HL-60 (cell line): Measurements from ENCODE around the gene GRIP2.

Experiments used
- POLR2AphosphoS5 ChIP-seq: IDR thresholded peaks from 2 replicates; pipeline ENCODE4 v1.6.1; 2012; ENCODE audit warnings: low read depth
- TF ChIP-seq, protein P1 (sequence below): IDR thresholded peaks from one replicate; pipeline ENCODE4 v1.5.1; 2011; ENCODE audit warnings: low read length, control low read depth, inconsistent platforms; ENCODE audit not compliant: insufficient read depth
- TF ChIP-seq, protein P2 (sequence below): IDR thresholded peaks from 2 replicates; pipeline ENCODE4 v1.6.1; 2012; ENCODE audit warnings: low read depth; ENCODE audit not compliant: insufficient replicate concordance

DNA sequence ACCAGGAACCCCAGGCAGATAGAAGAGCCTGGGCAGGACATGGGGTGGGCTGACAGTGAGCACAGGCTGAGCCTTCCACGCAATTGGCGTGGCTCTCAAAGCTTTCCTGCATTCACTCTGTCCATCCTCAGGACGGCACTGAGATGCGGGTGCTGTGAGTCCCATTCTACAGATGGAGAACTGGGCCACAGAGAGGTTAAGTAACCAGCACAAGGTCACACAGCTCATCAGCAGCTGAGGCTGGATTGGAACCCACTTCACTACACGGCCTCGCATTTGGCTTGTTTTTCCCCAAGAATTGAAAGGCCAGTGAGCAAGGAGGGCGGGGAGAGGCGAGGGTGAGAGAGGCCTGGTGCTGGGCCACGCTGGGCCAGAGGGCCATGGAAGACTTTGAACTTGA, 36.0 kb upstream of the GRIP2 start:
- TF ChIP-seq, protein P1, sequence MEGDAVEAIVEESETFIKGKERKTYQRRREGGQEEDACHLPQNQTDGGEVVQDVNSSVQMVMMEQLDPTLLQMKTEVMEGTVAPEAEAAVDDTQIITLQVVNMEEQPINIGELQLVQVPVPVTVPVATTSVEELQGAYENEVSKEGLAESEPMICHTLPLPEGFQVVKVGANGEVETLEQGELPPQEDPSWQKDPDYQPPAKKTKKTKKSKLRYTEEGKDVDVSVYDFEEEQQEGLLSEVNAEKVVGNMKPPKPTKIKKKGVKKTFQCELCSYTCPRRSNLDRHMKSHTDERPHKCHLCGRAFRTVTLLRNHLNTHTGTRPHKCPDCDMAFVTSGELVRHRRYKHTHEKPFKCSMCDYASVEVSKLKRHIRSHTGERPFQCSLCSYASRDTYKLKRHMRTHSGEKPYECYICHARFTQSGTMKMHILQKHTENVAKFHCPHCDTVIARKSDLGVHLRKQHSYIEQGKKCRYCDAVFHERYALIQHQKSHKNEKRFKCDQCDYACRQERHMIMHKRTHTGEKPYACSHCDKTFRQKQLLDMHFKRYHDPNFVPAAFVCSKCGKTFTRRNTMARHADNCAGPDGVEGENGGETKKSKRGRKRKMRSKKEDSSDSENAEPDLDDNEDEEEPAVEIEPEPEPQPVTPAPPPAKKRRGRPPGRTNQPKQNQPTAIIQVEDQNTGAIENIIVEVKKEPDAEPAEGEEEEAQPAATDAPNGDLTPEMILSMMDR = no peak
- no peak for TF ChIP-seq POLR2AphosphoS5
- TF ChIP-seq, protein P2, sequence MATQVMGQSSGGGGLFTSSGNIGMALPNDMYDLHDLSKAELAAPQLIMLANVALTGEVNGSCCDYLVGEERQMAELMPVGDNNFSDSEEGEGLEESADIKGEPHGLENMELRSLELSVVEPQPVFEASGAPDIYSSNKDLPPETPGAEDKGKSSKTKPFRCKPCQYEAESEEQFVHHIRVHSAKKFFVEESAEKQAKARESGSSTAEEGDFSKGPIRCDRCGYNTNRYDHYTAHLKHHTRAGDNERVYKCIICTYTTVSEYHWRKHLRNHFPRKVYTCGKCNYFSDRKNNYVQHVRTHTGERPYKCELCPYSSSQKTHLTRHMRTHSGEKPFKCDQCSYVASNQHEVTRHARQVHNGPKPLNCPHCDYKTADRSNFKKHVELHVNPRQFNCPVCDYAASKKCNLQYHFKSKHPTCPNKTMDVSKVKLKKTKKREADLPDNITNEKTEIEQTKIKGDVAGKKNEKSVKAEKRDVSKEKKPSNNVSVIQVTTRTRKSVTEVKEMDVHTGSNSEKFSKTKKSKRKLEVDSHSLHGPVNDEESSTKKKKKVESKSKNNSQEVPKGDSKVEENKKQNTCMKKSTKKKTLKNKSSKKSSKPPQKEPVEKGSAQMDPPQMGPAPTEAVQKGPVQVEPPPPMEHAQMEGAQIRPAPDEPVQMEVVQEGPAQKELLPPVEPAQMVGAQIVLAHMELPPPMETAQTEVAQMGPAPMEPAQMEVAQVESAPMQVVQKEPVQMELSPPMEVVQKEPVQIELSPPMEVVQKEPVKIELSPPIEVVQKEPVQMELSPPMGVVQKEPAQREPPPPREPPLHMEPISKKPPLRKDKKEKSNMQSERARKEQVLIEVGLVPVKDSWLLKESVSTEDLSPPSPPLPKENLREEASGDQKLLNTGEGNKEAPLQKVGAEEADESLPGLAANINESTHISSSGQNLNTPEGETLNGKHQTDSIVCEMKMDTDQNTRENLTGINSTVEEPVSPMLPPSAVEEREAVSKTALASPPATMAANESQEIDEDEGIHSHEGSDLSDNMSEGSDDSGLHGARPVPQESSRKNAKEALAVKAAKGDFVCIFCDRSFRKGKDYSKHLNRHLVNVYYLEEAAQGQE = no peak
